Muscle of leg (tissue), 11 donors: Measurements from ENCODE around the gene OR51B5. TPM values are rescaled to one million over a fixed set of nuclear protein-coding genes. Genes with fewer than 3 reads are reported as not detected.
"Not testable (repeated sequence)": the region's sequence is repeated elsewhere in the genome, so short reads cannot be mapped to it uniquely, and the experiment has no call there.

Experiments used
- DNase-seq: peaks from one replicate; pipeline ENCODE4 v3.0.0; 2013
- H3K27ac ChIP-seq: one replicate; pipeline ENCODE4 v1.5.1; 2013; ENCODE audit warnings: mild to moderate bottlenecking, low read length, control low read depth
- H3K27me3 ChIP-seq: one replicate; pipeline ENCODE4 v1.6.1; 2013; ENCODE audit warnings: low read length; ENCODE audit not compliant: control insufficient read depth, insufficient read depth
- H3K36me3 ChIP-seq: one replicate; pipeline ENCODE4 v1.6.1; 2013; ENCODE audit warnings: low read length; ENCODE audit not compliant: control insufficient read depth, insufficient read depth
- H3K4me1 ChIP-seq: one replicate; pipeline ENCODE4 v1.6.1; 2013; ENCODE audit warnings: low read length; ENCODE audit not compliant: control insufficient read depth, insufficient read depth
- H3K4me3 ChIP-seq: one replicate; pipeline ENCODE4 v1.5.1; 2013; ENCODE audit warnings: low read length, control low read depth
- H3K9me3 ChIP-seq: replicated peaks from 2 replicates; pipeline ENCODE4 v1.6.1; 2013; ENCODE audit warnings: low read depth, low read length; ENCODE audit not compliant: control insufficient read depth
- WGBS: methylation state at CpG from one replicate; pipeline ENCODE4 v1.1.5; 2013; ENCODE audit warnings: missing lambda C conversion rate; ENCODE audit not compliant: insufficient coverage; 5-methylcytosine and 5-hydroxymethylcytosine counted together
- polyA plus RNA-seq, 8 donors: library from polyadenylated mRNA; unstranded; fragments of 120-200 nt; gene quantifications; one replicate each; pipeline versions ENCODE4 v1.2.1 to v1.2.3, GENCODE V29; 2013; ENCODE audit warnings: inconsistent platforms in 1 of 8, low replicate concordance in 1 of 8; ENCODE audit not compliant: insufficient read length in 8 of 8, insufficient read depth in 1 of 8
- total RNA-seq: library from RNA; stranded (reverse); fragments of 120-200 nt; gene quantifications from one replicate; pipeline ENCODE4 v1.2.4, GENCODE V29; 2013

Gene OR51B5
- total and polyA plus RNA-seq, 9 donors: 0.20 to 0.31 (median 0.27) TPM; not detected in 5

- not testable (repeated sequence) for H3K27ac ChIP-seq, H3K9me3 ChIP-seq, H3K4me3 ChIP-seq, H3K36me3 ChIP-seq, H3K27me3 ChIP-seq, H3K4me1 ChIP-seq, DNase-seq
- WGBS: 74% methylated on average over 6 of the region's 6 CpGs
Measured at GRCh38 chr11:5366365-5366764, 23.0 kb upstream of the OR51B5 start.

- Histone ChIP-seq H3K36me3 (no peaks in the 10 kb centered on the region), H3K4me3 (no peak overlapping the region), H3K9me3 (no peaks in the 10 kb centered on the region), H3K27me3 (no peaks in the 10 kb centered on the region), H3K27ac (no peak overlapping the region), H3K4me1 (no peaks in the 10 kb centered on the region)
- no CpG with 5 or more reads among the region's 2 CpGs for WGBS
- no peak for DNase-seq
Measured at GRCh38 chr11:5364214-5364613, 20.9 kb upstream of the OR51B5 start.

DNA sequence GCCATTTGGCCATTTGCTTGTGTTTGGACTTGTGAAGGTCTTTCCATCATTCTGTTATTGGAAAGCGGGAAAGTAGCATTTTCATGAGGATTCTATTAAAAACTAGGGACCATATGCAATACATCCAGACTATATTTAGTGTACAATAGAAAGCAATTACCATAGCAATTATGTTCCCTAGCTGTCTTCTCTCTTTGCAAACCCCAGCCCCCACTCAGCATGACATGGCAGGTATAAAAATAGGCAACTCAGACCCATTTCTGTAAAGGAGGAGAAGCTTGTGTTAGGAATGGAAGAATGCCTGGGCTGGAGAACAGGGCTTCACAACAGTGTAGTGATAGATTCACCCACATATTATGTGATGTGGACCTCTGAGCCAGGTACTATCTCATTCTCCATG lies 20.4 kb upstream of the OR51B5 start:
- no peaks in the 10 kb centered on the region for H3K4me1 ChIP-seq
- no peak overlapping the region for H3K4me3 ChIP-seq
- H3K27me3 ChIP-seq: no peaks in the 10 kb centered on the region
- no CpG with 5 or more reads among the region's 1 CpG for WGBS
- no peaks in the 10 kb centered on the region for H3K9me3 ChIP-seq
- H3K36me3 ChIP-seq: no peaks in the 10 kb centered on the region
- no peak for DNase-seq
- no peak overlapping the region for H3K27ac ChIP-seq

DNA sequence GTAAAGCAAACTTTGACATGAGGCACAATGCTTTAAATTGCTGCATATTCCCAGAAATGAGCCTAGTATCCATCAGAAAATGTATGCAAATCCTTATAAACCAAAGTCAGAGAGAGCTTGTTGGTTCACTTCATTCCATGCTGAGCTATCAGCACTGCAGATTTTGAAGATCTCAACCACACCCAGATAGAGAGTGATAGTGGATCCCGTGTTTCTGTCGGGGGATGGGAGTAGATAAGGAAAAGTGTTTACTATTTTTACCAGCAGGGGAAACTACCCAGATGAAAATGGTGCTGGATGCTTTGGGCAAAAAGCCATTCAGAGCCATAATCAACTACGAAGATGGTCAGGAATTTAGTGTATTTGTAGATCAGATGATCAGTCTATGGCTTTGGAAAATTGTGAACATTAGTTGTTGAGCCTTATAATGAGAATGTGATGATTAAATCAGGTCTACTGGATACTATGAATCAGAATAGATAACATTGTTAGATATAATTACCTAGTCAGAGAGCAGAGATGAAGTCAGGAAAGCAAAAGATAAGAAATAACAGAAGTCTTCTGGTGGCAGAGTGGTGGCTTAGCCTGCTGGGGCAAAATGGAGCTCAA lies 18.8 kb upstream of the OR51B5 start:
- no peak overlapping the region for H3K4me3 ChIP-seq
- no peaks in the 10 kb centered on the region for H3K27me3 ChIP-seq
- no peak for DNase-seq
- no peaks in the 10 kb centered on the region for H3K4me1 ChIP-seq
- WGBS: 93% methylated on average over 2 of the region's 3 CpGs
- no peak overlapping the region for H3K27ac ChIP-seq
- H3K9me3 ChIP-seq: no peaks in the 10 kb centered on the region
- H3K36me3 ChIP-seq: no peaks in the 10 kb centered on the region

GRCh38 chr11:5356031-5356430 lies 12.7 kb upstream of the OR51B5 start:
- H3K4me1 ChIP-seq, H3K9me3 ChIP-seq, DNase-seq, H3K4me3 ChIP-seq, H3K27ac ChIP-seq, H3K36me3 ChIP-seq, H3K27me3 ChIP-seq: not testable (repeated sequence)
- no CpG with 5 or more reads among the region's 5 CpGs for WGBS

- no peak within 1 kb of the TSS for H3K27ac ChIP-seq
- WGBS: no CpG with 5 or more reads among the region's 1 CpG
- peaks cover 2% of the 10 kb centered on the region for H3K9me3 ChIP-seq
- no peaks in the 10 kb centered on the region for H3K27me3 ChIP-seq
- DNase-seq: no peak
- H3K4me1 ChIP-seq: no peaks in the 10 kb centered on the region
- no peak within 1 kb of the TSS for H3K4me3 ChIP-seq
- H3K36me3 ChIP-seq: no peaks in the 10 kb centered on the region
Measured at GRCh38 chr11:5351208-5351607, 7.9 kb upstream of the OR51B5 start, which contains the start of gene OR51B6. TSS of gene OR51B6 (plus strand) at chr11:5351508. CDS start at chr11:5351508, 0 bp downstream.

GRCh38 chr11:5349550-5349949 lies 6.2 kb upstream of the OR51B5 start:
- H3K4me3 ChIP-seq: no peak overlapping the region
- DNase-seq: no peak
- H3K36me3 ChIP-seq: no peaks in the 10 kb centered on the region
- H3K4me1 ChIP-seq: no peaks in the 10 kb centered on the region
- no peaks in the 10 kb centered on the region for H3K9me3 ChIP-seq
- no peaks in the 10 kb centered on the region for H3K27me3 ChIP-seq
- WGBS: no CpG with 5 or more reads among the region's 1 CpG
- no peak overlapping the region for H3K27ac ChIP-seq

- Histone ChIP-seq H3K27me3 (no peaks in the 10 kb centered on the region), H3K27ac (no peak overlapping the region), H3K4me1 (no peaks in the 10 kb centered on the region), H3K9me3 (no peaks in the 10 kb centered on the region), H3K36me3 (no peaks in the 10 kb centered on the region), H3K4me3 (no peak overlapping the region)
- 67% methylated on average over 1 of the region's 3 CpGs for WGBS
- DNase-seq: no peak
Measured at GRCh38 chr11:5348551-5349194, 5.3 kb upstream of the OR51B5 start.

- no peaks in the 10 kb centered on the region for H3K36me3 ChIP-seq
- 67% methylated on average over 1 of the region's 3 CpGs for WGBS
- no peaks in the 10 kb centered on the region for H3K4me1 ChIP-seq
- no peak overlapping the region for H3K27ac ChIP-seq
- H3K4me3 ChIP-seq: no peak overlapping the region
- no peak for DNase-seq
- no peaks in the 10 kb centered on the region for H3K27me3 ChIP-seq
- H3K9me3 ChIP-seq: no peaks in the 10 kb centered on the region
Measured at GRCh38 chr11:5345831-5346230, 2.5 kb upstream of the OR51B5 start.

DNA sequence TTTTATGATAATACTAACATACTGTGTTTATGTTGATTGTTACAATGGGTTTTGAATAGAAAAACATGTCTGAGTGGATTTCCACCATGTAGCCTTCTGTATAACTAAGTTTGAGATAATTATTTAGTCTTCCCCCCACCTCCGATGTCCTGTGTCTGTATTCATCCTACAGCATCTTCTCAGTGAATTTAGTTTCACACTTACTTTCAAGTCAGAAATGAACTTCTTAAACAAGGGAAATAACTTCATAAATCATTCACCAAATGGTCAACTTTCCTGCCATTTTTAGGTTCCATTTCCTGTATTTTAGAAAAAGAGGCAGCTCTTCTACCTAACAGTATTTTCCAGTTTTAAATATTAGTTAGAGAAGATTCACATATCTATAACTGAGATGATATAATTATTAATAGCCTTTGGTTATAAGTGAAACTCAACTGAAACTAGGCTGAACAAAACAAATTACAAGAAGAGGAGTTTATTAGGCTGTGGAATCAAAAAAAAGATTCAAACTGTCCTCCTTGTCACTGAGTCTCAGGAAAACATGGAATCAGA lies 3.5 kb downstream of the OR51B5 start:
- Histone ChIP-seq H3K27ac (no peak overlapping the region), H3K4me3 (no peak overlapping the region), H3K27me3 (no peaks in the 10 kb centered on the region), H3K9me3 (no peaks in the 10 kb centered on the region), H3K4me1 (no peaks in the 10 kb centered on the region), H3K36me3 (no peaks in the 10 kb centered on the region)
- WGBS: no CpG with 5 or more reads among the region's 1 CpG
- no peak for DNase-seq
